Type B pancreatic cell (in vitro differentiated cells): ENCODE data around the gene GABPB1. TPM values are rescaled to one million over a fixed set of nuclear protein-coding genes. Genes with fewer than 3 reads are reported as not detected.

ENCODE experiments used
- DNase-seq: peaks from one replicate; pipeline ENCODE4 v3.0.0; 2021; ENCODE audit warnings: mixed read lengths; ENCODE audit not compliant: unreplicated experiment; ENCODE audit errors: extremely low spot score
- H3K27ac Mint-ChIP-seq: 2 replicates; pipeline ENCODE4 v1.8.0; 2021; ENCODE audit warnings: mild to moderate bottlenecking, mixed read lengths
- H3K27me3 Mint-ChIP-seq: 2 replicates; pipeline ENCODE4 v1.8.0; 2021; ENCODE audit warnings: mixed read lengths
- H3K36me3 Mint-ChIP-seq: 2 replicates; pipeline ENCODE4 v1.8.0; 2021; ENCODE audit warnings: mixed read lengths
- H3K4me1 Mint-ChIP-seq: one replicate; pipeline ENCODE4 v1.8.0; 2021; ENCODE audit warnings: mixed read lengths; ENCODE audit not compliant: unreplicated experiment
- H3K4me3 Mint-ChIP-seq: 2 replicates; pipeline ENCODE4 v1.8.0; 2021; ENCODE audit warnings: mild to moderate bottlenecking, mixed read lengths
- H3K9me3 Mint-ChIP-seq: 2 replicates; pipeline ENCODE4 v1.8.0; 2021; ENCODE audit warnings: mixed read lengths
- total RNA-seq: library from RNA; stranded (reverse); gene quantifications from 2 replicates; pipeline ENCODE4 v1.2.1, GENCODE V29; 2021; ENCODE audit warnings: low replicate concordance
- TF ChIP-seq, protein P1 (sequence below): fragments of 200-600 bp; sonication (generic); conservative IDR thresholded peaks from 2 replicates; pipeline ENCODE4 v1.5.0; 2021; ENCODE audit warnings: antibody characterized with exemption, mild to moderate bottlenecking

The GABPB1 gene
- total RNA-seq, 1 donor from 2014 or later = 27.8 TPM

DNA sequence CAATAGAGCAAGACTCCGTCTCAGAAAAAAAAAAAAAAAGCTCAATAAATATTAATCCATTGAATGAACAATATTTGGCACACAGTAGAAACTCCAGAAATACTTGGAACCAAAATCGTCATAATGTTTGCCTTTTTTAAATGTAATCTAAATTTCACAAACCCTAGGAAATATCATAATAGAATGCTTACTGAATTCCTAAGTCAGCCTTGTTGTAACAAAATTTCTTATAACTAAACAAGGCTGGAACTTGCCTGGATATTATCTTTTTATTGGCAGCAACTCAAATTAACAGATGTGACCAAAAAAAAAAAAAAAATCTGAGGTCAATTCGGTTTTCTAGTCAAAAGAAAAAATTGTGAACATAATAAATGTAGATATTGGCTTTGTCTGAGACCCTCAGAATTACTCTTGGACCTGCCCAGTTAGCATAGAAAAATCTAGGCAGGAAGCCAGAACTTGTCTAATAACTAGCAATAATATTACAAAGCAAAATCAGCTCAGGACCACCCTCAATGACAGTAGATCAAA is 33.3 kb downstream of the GABPB1 start:
- no peak overlapping the region for H3K27ac Mint-ChIP-seq
- H3K4me3 Mint-ChIP-seq = no peak overlapping the region
- peaks cover 5% of the 10 kb centered on the region for H3K36me3 Mint-ChIP-seq
- no peaks in the 10 kb centered on the region for H3K27me3 Mint-ChIP-seq
- DNase-seq = no peak
- TF ChIP-seq, protein P1, sequence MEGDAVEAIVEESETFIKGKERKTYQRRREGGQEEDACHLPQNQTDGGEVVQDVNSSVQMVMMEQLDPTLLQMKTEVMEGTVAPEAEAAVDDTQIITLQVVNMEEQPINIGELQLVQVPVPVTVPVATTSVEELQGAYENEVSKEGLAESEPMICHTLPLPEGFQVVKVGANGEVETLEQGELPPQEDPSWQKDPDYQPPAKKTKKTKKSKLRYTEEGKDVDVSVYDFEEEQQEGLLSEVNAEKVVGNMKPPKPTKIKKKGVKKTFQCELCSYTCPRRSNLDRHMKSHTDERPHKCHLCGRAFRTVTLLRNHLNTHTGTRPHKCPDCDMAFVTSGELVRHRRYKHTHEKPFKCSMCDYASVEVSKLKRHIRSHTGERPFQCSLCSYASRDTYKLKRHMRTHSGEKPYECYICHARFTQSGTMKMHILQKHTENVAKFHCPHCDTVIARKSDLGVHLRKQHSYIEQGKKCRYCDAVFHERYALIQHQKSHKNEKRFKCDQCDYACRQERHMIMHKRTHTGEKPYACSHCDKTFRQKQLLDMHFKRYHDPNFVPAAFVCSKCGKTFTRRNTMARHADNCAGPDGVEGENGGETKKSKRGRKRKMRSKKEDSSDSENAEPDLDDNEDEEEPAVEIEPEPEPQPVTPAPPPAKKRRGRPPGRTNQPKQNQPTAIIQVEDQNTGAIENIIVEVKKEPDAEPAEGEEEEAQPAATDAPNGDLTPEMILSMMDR = no peak
- H3K9me3 Mint-ChIP-seq = no peaks in the 10 kb centered on the region
- peaks cover 4% of the 10 kb centered on the region for H3K4me1 Mint-ChIP-seq

DNA sequence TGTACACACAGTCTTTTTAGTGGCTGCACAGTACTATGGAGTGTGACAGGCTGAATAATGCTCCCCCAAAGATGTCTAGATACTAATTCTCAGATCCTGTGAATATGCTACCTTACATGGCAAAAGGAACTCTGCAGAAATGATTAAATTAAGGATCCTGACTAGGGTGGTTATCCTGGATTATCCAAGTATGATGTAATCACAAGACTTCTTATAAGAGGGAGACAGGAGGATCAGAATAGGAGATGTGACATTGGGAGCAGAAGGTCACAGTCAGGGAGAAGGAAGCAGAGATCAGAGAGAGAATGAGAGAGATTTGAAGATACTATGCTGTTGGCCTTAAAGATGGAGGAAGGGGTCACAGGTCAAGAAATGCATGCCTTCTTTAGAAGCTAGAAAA is 34.5 kb downstream of the GABPB1 start:
- no peak overlapping the region for H3K4me3 Mint-ChIP-seq
- H3K27me3 Mint-ChIP-seq = no peaks in the 10 kb centered on the region
- peaks cover 4% of the 10 kb centered on the region for H3K4me1 Mint-ChIP-seq
- TF ChIP-seq, protein P1 = no peak
- no peak overlapping the region for H3K27ac Mint-ChIP-seq
- no peaks in the 10 kb centered on the region for H3K9me3 Mint-ChIP-seq
- H3K36me3 Mint-ChIP-seq = peaks cover 4% of the 10 kb centered on the region
- no peak for DNase-seq

DNA sequence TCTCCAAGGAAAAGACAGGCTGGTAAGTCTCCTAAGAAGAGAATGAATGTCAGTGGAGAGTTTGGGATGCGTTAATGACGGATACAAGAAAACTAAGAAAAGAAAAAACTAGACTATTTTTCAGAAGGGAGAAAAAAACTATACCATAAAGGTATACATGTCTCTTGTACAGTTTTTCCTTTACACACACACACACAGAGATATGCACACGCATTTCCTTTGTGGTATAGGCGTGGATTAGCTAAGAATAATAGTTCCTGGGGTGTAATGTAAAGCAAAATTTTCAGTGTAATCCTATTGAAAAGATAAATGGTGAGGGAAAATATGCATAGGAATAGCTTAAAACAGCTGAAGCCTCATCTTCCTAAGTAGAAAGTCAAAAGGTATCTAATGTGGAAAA is 36.3 kb downstream of the GABPB1 start:
- no peaks in the 10 kb centered on the region for H3K9me3 Mint-ChIP-seq
- DNase-seq = no peak
- TF ChIP-seq, protein P1 = no peak
- peaks cover 4% of the 10 kb centered on the region for H3K36me3 Mint-ChIP-seq
- H3K4me1 Mint-ChIP-seq = peaks cover 4% of the 10 kb centered on the region
- no peak overlapping the region for H3K4me3 Mint-ChIP-seq
- H3K27me3 Mint-ChIP-seq = no peaks in the 10 kb centered on the region
- no peak overlapping the region for H3K27ac Mint-ChIP-seq

DNA sequence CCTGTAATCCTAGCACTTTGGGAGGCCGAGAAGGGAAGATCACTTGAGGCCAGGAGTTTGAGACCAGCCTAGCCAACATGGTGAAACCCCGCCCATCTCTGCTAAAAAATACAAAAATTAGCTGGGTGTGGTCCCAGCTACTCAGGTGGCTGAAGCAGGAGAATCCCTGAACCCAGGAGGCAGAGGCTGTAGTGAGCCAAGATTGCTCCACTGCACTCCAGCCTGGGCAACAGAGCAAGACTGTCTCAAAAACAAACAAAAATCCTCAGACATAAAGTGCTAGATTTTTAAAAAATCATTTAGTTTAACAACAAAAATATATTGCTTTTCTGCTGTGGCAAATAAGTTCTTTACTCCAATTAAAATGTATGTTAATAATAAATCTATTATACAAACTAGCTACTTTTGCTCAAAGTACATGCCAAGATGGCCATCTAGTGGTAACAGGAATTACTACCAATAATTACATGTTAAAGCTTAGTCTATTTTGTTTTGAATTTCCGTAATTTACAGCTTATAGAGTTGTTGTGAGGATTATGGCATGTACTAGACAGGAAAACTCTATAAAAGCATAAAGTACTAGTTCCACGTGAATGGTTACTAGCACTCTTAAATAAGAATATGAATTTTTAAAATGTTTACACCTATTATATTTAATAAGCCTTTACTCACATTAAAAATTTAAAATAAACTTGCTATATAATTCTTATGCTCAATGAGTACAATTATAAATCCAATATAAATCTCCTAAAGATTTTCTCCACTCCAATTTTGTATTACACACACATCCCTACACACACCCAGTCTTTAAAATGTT is 39.0 kb downstream of the GABPB1 start:
- H3K27me3 Mint-ChIP-seq = no peaks in the 10 kb centered on the region
- no peak overlapping the region for H3K4me3 Mint-ChIP-seq
- H3K4me1 Mint-ChIP-seq = peaks cover under 1% of the 10 kb centered on the region
- H3K9me3 Mint-ChIP-seq = no peaks in the 10 kb centered on the region
- peaks cover under 1% of the 10 kb centered on the region for H3K36me3 Mint-ChIP-seq
- TF ChIP-seq, protein P1 = peak; percentile 90
- DNase-seq = no peak
- no peak overlapping the region for H3K27ac Mint-ChIP-seq

DNA sequence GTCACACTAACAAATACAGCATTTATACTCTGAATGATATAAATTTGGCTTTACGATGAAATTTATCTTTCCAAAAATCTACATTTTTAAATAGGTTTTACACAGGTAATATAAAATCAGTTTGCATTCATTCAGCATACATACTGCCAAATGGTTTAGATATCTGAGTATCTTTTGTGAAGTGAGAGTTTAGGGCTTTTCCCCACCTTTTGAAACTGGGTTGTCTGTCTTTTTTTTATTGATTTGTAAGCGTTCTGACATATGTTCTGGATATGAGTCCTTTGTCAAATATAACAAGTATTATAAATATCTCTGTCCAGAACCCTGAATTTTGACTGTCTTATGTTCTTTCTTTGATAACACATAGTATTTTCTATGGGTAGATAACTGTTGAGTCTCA is 42.4 kb downstream of the GABPB1 start:
- H3K27me3 Mint-ChIP-seq = no peaks in the 10 kb centered on the region
- no peak overlapping the region for H3K27ac Mint-ChIP-seq
- H3K4me3 Mint-ChIP-seq = no peak overlapping the region
- peaks cover 3% of the 10 kb centered on the region for H3K9me3 Mint-ChIP-seq
- TF ChIP-seq, protein P1 = no peak
- peaks cover 14% of the 10 kb centered on the region for H3K36me3 Mint-ChIP-seq
- H3K4me1 Mint-ChIP-seq = no peaks in the 10 kb centered on the region
- no peak for DNase-seq
